Limb (tissue), 2 donors: ENCODE measurements around the gene REM2.

ENCODE experiments used
- DNase-seq, 2 donors: peaks; one replicate each; pipeline ENCODE4 v3.0.0-alpha.2; 2016; ENCODE audit errors: extremely low spot score in 2 of 2

Gene REM2

DNA sequence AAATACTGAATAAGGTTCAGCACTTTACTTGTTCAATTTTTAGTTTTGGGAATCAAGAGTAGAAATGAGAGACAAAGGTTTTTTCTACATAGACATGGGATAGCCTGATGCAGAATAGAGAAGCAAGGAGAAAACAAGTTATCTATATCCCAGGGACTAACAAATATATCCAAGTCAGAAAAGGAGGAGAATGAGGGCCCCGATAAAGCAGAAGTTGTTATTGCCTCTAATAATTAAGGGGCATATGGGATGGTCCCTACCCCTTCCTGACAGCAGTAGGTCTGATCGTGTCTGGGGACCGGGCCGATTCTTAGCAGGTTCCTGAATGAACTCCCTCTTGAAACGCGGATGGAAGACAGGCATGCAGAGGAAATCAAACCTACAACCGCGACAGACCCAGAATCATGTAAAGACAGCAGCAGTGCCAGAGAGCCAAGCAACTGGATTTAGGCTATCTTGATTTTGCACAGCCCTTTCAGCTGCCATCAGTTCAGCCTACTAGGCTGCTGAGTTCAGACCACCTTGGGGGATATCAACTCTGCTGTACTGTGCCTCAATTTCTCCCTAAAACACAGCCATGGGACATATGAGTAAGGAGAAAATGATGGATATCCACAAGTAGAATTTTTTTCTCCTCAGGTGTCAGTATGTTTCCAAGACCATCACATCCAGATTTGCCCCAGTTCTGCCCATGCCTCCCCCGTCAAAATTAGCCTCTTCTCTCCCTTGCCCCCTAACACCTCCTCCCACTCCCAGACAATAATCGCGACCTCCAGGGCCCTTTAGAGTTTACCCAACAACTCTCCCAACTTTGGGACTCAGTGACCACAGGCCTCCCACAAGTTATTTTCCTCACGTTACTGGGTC is 45.4 kb downstream of the REM2 start:
- DNase-seq: no peak

DNA sequence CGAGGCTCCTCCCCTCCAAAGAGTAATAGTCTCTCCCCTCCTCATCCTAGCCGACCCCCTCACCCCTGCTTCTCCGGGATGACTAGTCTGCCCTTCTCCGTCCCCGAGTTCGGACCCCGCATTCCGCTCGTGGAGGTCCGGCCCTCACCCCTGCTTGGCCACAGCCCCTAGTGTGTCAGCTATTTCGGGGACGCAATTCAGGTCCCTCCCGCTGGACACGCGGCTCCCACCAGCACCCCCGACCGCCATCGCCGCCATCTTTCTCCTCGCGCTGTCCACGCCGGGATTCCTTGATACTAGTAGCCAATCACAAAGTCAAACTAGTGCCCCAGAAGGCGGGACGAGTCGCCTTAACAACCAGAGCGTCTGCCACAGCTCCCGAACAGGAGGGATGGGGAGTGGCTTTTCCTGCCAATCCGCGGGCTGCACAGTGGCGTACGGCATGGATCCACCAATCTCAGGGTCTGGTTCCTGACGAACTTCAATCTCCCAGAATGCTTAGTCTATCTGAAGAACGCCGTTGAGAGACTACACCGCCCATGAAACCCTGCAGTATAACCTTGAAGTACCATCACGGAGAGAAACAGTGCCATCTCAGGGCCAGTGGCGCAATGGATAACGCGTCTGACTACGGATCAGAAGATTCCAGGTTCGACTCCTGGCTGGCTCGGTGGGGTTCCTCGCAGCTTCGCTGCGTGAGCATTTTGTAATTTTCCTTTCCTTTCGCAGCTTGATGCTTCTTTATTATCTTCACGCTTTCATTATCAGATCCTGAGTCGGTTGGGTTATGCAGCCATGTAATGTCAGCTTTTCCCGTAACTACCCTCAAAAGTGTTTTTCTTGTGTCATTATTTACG is 46.3 kb downstream of the REM2 start, which contains the start of gene PRMT5:
TSS of gene PRMT5 (minus strand) at position 273 of the 857 bp plus-strand sequence. CDS start at position 258, 15 bp downstream.
- DNase-seq: peak; percentile 99 to 100

DNA sequence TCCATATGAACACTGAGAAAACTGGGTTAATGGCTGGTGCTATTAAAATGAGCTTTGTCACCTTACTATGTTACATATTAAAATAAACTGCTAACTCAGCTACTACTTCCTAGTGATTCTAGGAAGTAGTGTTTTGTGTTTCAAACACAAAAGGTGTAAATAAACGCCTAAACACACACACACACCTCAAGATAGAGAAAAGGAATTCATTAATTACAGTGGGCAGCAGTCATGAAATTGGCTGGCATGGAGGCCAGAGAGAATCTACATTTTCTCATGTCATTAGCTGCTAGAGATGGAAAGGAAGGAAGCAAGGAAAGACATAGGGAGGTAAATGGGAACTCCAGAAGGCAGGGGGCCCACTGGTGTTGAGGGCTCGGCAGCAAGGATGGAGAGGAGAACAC is 46.9 kb downstream of the REM2 start:
- no peak for DNase-seq

DNA sequence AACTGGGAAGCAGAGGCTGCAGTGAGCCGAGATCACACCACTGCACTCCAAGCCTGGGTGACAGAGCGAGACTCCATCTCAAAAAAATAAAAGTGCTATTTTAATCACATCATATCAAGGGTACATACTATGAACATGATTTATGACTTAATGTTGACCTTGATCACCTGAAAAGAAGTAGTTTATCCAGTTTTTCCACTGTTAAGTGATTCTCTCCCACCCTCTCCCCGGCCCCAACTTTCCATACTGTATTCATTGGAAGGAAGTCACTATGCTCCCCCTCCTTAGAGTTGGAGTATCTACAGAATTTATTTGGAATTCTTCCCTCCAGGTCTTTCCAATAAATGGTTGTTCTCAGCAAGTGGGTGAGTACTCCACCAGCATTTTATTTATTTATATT is 49.1 kb downstream of the REM2 start:
- DNase-seq: no peak

DNA sequence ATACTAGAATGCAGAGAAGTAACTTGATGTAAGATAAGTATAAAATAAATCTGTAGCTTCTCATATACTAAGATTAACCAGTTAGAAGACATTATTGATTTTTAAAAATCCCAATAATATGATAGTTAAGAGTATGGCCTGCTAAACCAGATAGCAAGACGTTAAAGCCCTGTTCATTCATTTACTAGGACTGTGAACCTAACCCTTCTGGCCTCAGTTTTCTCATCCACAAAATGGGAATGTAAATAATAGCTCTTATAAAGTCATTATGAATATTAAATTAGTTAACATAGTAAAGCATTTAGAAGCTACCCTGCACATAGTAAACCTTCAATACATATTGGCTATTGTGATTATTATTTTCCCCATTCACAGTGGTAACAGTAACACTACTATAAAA is 52.1 kb downstream of the REM2 start:
- no peak for DNase-seq
